ENCODE results near the gene SNX10. TPM values are rescaled to one million over a fixed set of nuclear protein-coding genes. Genes with fewer than 3 reads are reported as not detected.

SNX10 gene
- total and polyA plus RNA-seq, 9 donors: 1.2 to 3.3 (median 1.6) TPM

DNA sequence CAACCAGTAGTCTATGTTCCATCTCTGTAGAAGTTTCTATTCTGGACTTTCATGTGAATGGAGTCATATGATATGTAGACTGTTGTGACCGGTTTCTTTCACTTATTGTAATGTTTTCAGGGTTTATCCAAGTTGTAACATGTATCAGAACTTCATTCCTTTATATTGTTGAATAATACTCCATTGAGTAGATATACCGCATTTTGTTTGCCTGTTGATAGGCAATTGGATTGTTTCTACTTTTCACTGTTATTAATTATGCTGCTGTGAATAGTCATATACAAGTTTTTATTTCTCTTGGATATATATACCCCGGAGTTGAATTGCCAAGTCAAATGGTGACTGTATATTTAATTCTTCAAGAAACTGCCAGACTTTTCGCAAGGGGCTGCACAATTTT is 40.1 kb downstream of the SNX10 start:
- Histone ChIP-seq H3K27ac (ENCODE audit: low read length) (no peak overlapping the region), H3K4me1 (ENCODE audit: control insufficient read depth, insufficient read depth, low read length) (no peaks in the 10 kb centered on the region), H3K36me3 (ENCODE audit: control insufficient read depth, insufficient read depth, low read length) (no peaks in the 10 kb centered on the region), H3K4me3 (ENCODE audit: low read length) (no peak overlapping the region), H3K9me3 (replicated peaks; ENCODE audit: control insufficient read depth, low read depth, low read length) (no peaks in the 10 kb centered on the region), H3K27me3 (ENCODE audit: control insufficient read depth, insufficient read depth, low read length) (no peaks in the 10 kb centered on the region)
- no peak for DNase-seq
- no CpG with 5 or more reads among the region's 4 CpGs for WGBS (ENCODE audit: insufficient coverage)

DNA sequence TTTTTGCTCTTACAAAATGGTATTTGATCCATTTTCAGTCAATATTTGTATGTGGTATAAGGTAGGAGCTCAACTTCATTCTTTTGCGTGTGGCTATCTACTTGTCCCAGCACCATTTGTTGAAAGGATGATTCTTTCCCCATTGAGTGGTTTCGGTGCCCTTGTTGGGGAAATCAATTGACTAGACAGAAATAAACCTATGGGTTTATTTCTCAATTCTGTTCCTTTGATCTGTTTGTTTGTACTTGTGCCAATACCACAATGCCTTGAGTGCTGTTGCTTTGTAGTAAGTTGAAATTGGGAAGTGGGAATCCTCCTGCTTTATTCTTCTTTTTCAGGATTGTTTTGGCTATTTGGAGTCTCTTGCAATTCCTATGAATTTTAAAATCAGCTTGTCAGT is 41.0 kb downstream of the SNX10 start:
- Histone ChIP-seq H3K4me1 (ENCODE audit: control insufficient read depth, insufficient read depth, low read length) (no peaks in the 10 kb centered on the region), H3K4me3 (ENCODE audit: low read length) (no peak overlapping the region), H3K27me3 (ENCODE audit: control insufficient read depth, insufficient read depth, low read length) (no peaks in the 10 kb centered on the region), H3K9me3 (replicated peaks; ENCODE audit: control insufficient read depth, low read depth, low read length) (no peaks in the 10 kb centered on the region), H3K27ac (ENCODE audit: low read length) (no peak overlapping the region), H3K36me3 (ENCODE audit: control insufficient read depth, insufficient read depth, low read length) (no peaks in the 10 kb centered on the region)
- DNase-seq: no peak
- WGBS (ENCODE audit: insufficient coverage): no CpG with 5 or more reads among the region's 2 CpGs

DNA sequence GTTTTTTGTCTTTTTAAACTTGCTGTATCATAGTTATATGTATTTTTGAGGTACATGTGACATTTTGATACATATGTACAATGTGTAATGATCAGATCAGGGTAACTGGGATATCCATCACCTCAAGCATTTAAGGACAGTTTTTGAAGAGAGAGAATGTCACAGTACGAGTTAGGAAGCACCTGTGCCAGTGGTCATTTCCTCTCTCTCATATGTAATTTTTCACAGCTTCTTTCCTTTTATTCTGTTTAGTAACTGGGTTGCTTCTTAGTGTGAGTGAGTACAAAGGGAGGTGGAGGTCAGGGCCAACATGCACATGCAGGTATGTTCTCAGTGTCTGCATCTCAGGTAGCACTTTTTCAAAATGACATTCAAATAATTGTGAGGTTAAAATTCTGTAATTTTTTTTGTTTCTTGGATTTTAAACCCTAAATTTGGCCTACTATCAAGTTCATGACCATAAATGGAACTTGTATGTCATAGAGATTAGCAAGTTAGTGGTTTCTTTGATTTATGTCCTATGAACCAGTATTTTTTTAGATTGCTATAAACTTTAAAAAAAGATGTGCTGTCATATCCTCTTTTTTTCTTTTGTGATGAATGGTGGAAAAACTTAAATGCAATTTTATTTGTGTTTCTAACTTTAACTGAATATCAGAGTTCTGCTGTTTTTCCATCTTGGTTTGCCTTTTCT is 42.7 kb downstream of the SNX10 start:
- no peaks in the 10 kb centered on the region for H3K36me3 ChIP-seq (ENCODE audit: control insufficient read depth, insufficient read depth, low read length)
- H3K9me3 ChIP-seq (replicated peaks; ENCODE audit: control insufficient read depth, low read depth, low read length): no peaks in the 10 kb centered on the region
- H3K4me1 ChIP-seq (ENCODE audit: control insufficient read depth, insufficient read depth, low read length): no peaks in the 10 kb centered on the region
- no peak overlapping the region for H3K4me3 ChIP-seq (ENCODE audit: low read length)
- WGBS (ENCODE audit: insufficient coverage): no CpG with 5 or more reads among the region's 1 CpG
- no peaks in the 10 kb centered on the region for H3K27me3 ChIP-seq (ENCODE audit: control insufficient read depth, insufficient read depth, low read length)
- no peak for DNase-seq
- H3K27ac ChIP-seq (ENCODE audit: low read length): no peak overlapping the region

DNA sequence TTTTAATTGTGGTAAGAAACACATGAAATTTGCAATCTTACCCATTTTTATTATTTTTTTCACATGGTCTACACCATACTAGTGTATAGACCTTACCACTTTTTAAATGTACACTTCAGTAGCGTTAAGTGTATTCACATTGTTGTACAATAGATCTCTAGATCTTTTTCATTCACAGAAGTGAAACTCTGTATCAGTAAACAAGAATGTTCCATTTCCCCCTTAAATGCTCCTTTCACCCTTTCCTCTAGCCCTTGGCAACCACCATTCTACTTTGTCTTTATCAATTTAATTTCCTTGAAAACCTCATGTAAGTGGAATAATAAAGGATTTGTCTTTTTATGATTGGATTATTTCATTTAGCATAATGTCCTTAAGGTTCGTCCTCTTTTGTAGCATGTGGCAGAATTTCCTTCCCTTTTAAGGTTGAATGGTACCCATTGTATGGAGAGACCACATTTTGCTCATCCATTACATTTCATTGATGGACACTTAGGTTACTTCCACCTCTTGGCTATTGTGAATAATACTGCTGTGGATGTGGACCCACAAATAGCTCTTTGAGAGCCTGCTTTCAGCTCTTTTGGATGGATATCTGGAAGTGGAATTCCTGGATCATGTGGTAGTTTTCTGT is 45.7 kb downstream of the SNX10 start:
- no CpG with 5 or more reads among the region's 2 CpGs for WGBS (ENCODE audit: insufficient coverage)
- H3K36me3 ChIP-seq (ENCODE audit: control insufficient read depth, insufficient read depth, low read length): no peaks in the 10 kb centered on the region
- H3K4me3 ChIP-seq (ENCODE audit: low read length): no peak overlapping the region
- H3K4me1 ChIP-seq (ENCODE audit: control insufficient read depth, insufficient read depth, low read length): no peaks in the 10 kb centered on the region
- DNase-seq: no peak
- no peaks in the 10 kb centered on the region for H3K9me3 ChIP-seq (replicated peaks; ENCODE audit: control insufficient read depth, low read depth, low read length)
- H3K27me3 ChIP-seq (ENCODE audit: control insufficient read depth, insufficient read depth, low read length): no peaks in the 10 kb centered on the region
- no peak overlapping the region for H3K27ac ChIP-seq (ENCODE audit: low read length)

DNA sequence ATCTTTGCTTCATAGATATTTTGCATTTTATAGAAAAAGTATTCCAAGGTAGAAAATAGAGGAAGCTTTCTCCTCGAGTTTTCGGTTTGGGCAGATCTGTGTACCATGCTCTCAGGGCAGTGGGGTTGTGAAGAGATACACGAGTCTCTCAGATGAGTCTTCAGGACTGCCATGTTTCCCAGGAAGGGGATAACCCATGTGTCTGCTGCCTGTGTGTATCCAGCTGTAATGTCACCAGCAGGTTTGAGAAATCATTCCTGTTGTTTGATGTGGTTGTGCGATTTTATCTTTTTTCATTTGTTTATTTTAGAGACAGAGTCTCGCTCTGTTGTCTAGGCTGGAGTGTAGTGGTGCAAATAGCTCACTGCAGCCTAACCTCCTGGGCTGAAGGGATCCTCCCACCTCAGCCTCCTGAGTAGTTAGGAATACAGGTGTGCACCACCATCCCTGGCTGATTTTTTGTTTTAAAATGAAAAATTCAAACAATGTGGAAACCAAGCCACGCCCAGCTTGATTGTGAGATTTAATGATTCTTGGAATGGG is 48.9 kb downstream of the SNX10 start:
- H3K36me3 ChIP-seq (ENCODE audit: control insufficient read depth, insufficient read depth, low read length): no peaks in the 10 kb centered on the region
- no peak overlapping the region for H3K4me3 ChIP-seq (ENCODE audit: low read length)
- no peaks in the 10 kb centered on the region for H3K9me3 ChIP-seq (replicated peaks; ENCODE audit: control insufficient read depth, low read depth, low read length)
- H3K4me1 ChIP-seq (ENCODE audit: control insufficient read depth, insufficient read depth, low read length): no peaks in the 10 kb centered on the region
- no peak overlapping the region for H3K27ac ChIP-seq (ENCODE audit: low read length)
- whole genome bisulfite sequencing (ENCODE audit: insufficient coverage): 79% methylated on average over 5 of the region's 6 CpGs
- H3K27me3 ChIP-seq (ENCODE audit: control insufficient read depth, insufficient read depth, low read length): no peaks in the 10 kb centered on the region
- DNase-seq: no peak

DNA sequence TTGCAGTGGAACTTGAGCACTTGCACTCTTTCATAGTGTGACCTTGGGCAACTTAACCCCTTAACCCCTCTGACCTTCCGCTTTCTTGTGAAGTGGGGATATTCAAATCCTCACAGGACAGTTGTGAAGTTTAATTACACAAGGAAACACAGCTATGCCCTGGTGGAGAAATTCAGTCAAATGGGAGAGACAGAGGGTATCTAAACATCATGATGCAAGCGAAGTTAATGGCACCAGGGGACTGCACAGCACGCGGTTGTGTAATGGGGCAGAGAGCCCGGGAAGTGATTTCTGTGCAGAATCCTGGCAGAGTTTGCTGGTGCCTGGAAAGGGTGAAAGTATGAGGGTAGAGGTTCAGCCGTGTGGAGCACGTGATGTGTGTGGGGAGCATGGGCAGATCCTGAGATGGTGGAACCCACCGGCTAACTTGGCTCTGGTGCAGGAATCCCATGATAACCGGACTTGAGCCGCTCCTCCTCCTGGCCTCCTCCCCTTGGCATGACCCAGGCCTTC is 51.7 kb downstream of the SNX10 start:
- Histone ChIP-seq H3K27ac (ENCODE audit: low read length) (no peak overlapping the region), H3K4me1 (ENCODE audit: control insufficient read depth, insufficient read depth, low read length) (no peaks in the 10 kb centered on the region), H3K4me3 (ENCODE audit: low read length) (no peak overlapping the region), H3K27me3 (ENCODE audit: control insufficient read depth, insufficient read depth, low read length) (no peaks in the 10 kb centered on the region), H3K9me3 (replicated peaks; ENCODE audit: control insufficient read depth, low read depth, low read length) (no peaks in the 10 kb centered on the region), H3K36me3 (ENCODE audit: control insufficient read depth, insufficient read depth, low read length) (no peaks in the 10 kb centered on the region)
- WGBS (ENCODE audit: insufficient coverage): 68% methylated on average over 9 of the region's 10 CpGs
- DNase-seq: no peak

DNA sequence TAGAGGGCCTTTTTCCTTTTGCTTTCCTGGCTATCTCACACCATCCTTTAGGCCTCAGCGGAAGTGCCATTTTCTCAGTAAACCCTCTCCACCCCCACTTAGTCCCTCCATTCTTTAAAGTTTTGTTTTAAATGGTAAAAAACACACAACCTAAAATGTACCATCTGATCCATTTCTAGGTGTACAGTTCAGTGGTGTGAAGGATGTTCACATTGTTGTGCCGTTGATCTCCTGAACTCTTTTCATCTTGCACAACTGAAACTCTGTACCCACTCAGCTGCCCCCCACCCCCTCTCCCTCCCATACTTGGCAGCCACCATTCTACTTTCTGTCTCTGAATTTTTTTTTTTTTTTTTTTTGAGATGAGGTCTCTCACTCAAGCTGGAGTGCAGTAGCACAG is 52.2 kb downstream of the SNX10 start:
- Histone ChIP-seq H3K27me3 (ENCODE audit: control insufficient read depth, insufficient read depth, low read length) (no peaks in the 10 kb centered on the region), H3K4me1 (ENCODE audit: control insufficient read depth, insufficient read depth, low read length) (no peaks in the 10 kb centered on the region), H3K36me3 (ENCODE audit: control insufficient read depth, insufficient read depth, low read length) (no peaks in the 10 kb centered on the region), H3K9me3 (replicated peaks; ENCODE audit: control insufficient read depth, low read depth, low read length) (no peaks in the 10 kb centered on the region), H3K27ac (ENCODE audit: low read length) (no peak overlapping the region), H3K4me3 (ENCODE audit: low read length) (no peak overlapping the region)
- DNase-seq: no peak
- WGBS (ENCODE audit: insufficient coverage): no CpG with 5 or more reads among the region's 2 CpGs

DNA sequence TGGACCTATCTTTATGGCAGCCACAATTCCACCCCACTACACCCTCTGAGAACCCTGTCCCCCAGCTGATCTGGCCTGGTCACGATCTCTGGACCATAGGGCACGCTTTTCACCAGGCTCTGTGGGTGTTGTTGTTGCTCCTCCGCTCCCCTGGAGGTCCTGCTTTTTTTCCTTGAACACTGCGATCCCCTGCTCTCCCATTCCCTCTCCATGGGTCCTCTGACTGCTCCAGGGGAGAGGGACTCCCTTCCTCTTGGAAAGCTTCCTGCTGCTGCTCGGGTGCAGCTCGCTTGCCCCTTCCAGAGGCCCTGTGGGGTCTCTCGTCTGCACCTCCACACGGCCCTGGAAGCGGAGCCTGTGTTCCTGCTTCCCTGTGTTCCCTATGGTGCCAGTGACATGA is 53.5 kb downstream of the SNX10 start:
- Histone ChIP-seq H3K36me3 (ENCODE audit: control insufficient read depth, insufficient read depth, low read length) (no peaks in the 10 kb centered on the region), H3K4me3 (ENCODE audit: low read length) (no peak overlapping the region), H3K27me3 (ENCODE audit: control insufficient read depth, insufficient read depth, low read length) (no peaks in the 10 kb centered on the region), H3K4me1 (ENCODE audit: control insufficient read depth, insufficient read depth, low read length) (no peaks in the 10 kb centered on the region), H3K9me3 (replicated peaks; ENCODE audit: control insufficient read depth, low read depth, low read length) (no peaks in the 10 kb centered on the region), H3K27ac (ENCODE audit: low read length) (no peak overlapping the region)
- WGBS (ENCODE audit: insufficient coverage): 20% methylated on average over 1 of the region's 9 CpGs
- no peak for DNase-seq

DNA sequence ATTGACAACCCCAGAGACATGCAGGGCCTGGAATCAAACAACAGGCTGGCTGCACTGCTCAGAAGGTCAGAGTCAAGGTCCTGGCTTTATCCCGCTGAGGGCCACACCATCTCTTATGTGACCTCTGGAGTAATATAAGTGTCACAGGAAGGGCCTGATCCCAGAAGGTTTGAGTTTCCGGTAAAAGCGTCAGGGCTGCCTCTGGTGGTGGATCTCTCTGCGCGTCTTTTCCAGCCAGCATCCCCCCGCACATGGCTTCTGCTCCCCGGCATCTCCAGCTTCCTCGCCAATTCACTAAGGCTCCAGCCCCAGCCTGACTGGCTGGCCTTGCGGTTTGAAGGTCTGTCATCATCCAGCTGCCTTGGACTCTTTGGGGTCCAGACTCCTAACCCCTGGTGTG is 54.2 kb downstream of the SNX10 start:
- DNase-seq: no peak
- Histone ChIP-seq H3K27ac (ENCODE audit: low read length) (no peak overlapping the region), H3K4me3 (ENCODE audit: low read length) (no peak overlapping the region), H3K36me3 (ENCODE audit: control insufficient read depth, insufficient read depth, low read length) (no peaks in the 10 kb centered on the region), H3K9me3 (replicated peaks; ENCODE audit: control insufficient read depth, low read depth, low read length) (no peaks in the 10 kb centered on the region), H3K4me1 (ENCODE audit: control insufficient read depth, insufficient read depth, low read length) (no peaks in the 10 kb centered on the region), H3K27me3 (ENCODE audit: control insufficient read depth, insufficient read depth, low read length) (no peaks in the 10 kb centered on the region)
- WGBS (ENCODE audit: insufficient coverage): 51% methylated on average over 7 of the region's 9 CpGs

DNA sequence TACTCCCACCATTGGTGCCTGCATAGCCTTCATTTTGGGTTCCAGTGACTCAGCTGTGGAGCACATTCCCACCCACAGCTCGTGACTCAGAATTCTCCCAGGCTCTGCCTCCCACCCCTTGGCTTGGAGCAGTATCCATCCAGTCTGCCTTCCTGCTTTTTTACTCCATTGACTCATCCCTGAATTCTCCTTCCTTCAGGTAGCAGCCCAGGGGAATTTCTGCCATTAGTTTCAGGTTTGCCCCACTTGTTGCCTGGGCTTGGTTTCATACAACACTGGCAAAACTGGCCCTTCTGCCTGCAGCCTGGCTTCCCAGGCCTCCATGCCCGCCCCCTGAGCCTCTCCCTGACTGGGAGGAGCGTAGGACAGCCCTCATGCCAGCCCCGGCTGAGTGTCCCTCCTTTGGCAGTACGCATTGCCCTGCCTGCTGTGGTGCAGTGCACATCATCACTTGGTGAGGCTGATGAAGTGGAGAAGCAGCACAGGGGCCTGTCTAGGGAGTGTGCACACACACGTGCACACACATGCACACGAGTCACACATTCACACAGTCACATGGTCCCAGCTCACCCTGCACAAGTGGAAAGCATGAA is 55.0 kb downstream of the SNX10 start:
- H3K4me3 ChIP-seq (ENCODE audit: low read length): no peak overlapping the region
- no peak overlapping the region for H3K27ac ChIP-seq (ENCODE audit: low read length)
- no peaks in the 10 kb centered on the region for H3K4me1 ChIP-seq (ENCODE audit: control insufficient read depth, insufficient read depth, low read length)
- no peaks in the 10 kb centered on the region for H3K9me3 ChIP-seq (replicated peaks; ENCODE audit: control insufficient read depth, low read depth, low read length)
- no peak for DNase-seq
- no peaks in the 10 kb centered on the region for H3K27me3 ChIP-seq (ENCODE audit: control insufficient read depth, insufficient read depth, low read length)
- no peaks in the 10 kb centered on the region for H3K36me3 ChIP-seq (ENCODE audit: control insufficient read depth, insufficient read depth, low read length)
- WGBS (ENCODE audit: insufficient coverage): 58% methylated on average over 6 of the region's 7 CpGs

All from muscle of leg (tissue), 11 donors.